SIG-M5 treated with dmso at 0.1 percent for 504 hours (cell line): Measurements from ENCODE around the gene LONRF3.

ENCODE experiments used
- DNase-seq: peaks from one replicate; lab custom pipeline; 2025; ENCODE audit not compliant: unreplicated experiment; lab: John Stamatoyannopoulos, UW

LONRF3 gene

GRCh38 chrX:119030990-119031389 lies 56.6 kb downstream of the LONRF3 start:
- no peak for DNase-seq

- DNase-seq: no peak
These were observed 62.0 kb downstream of the LONRF3 start for GRCh38 chrX:119036107-119037029.

- DNase-seq: no peak
These were observed 66.0 kb downstream of the LONRF3 start for GRCh38 chrX:119040432-119040831.

- DNase-seq: no peak
These were observed 66.8 kb downstream of the LONRF3 start for GRCh38 chrX:119041175-119041574.

GRCh38 chrX:119042040-119042439 lies 67.6 kb downstream of the LONRF3 start:
- DNase-seq: no peak

- no peak for DNase-seq
These were observed 68.6 kb downstream of the LONRF3 start for GRCh38 chrX:119042996-119043395.

- DNase-seq: no peak
These were observed 71.5 kb downstream of the LONRF3 start for GRCh38 chrX:119045884-119046283.

GRCh38 chrX:119055687-119056086 lies 81.3 kb downstream of the LONRF3 start:
- no peak for DNase-seq

GRCh38 chrX:119062750-119063374 lies 88.4 kb downstream of the LONRF3 start:
- DNase-seq: no peak

GRCh38 chrX:119063428-119063827 lies 89.0 kb downstream of the LONRF3 start:
- no peak for DNase-seq

- DNase-seq: peak; percentile 4
These were observed 92.8 kb downstream of the LONRF3 start for GRCh38 chrX:119067023-119067739.
